Stimulated activated CD4-positive, alpha-beta T cell treated with anti-CD3 and anti-CD28 coated beads, Interleukin-4, amount 100 ng/mL, for 1 hour (primary cell): ENCODE results near the gene F5.

ENCODE experiments used
- DNase-seq: peaks from one replicate; pipeline ENCODE4 v3.0.0-alpha.2; 2020

Gene F5

GRCh38 chr1:169475806-169476387, 110.4 kb downstream of the F5 start:
- no peak for DNase-seq

- DNase-seq, result no peak
Observed at GRCh38 chr1:169474302-169474995, 111.8 kb downstream of the F5 start.

- no peak for DNase-seq
Observed at GRCh38 chr1:169473347-169473746, 112.9 kb downstream of the F5 start.

- DNase-seq, result no peak
Observed at GRCh38 chr1:169472738-169473137, 113.5 kb downstream of the F5 start.

GRCh38 chr1:169468982-169469381, 117.3 kb downstream of the F5 start:
- DNase-seq, result no peak

GRCh38 chr1:169466259-169467230, 119.7 kb downstream of the F5 start:
- DNase-seq, result no peak

GRCh38 chr1:169465281-169465680, 121.0 kb downstream of the F5 start:
- no peak for DNase-seq
